Mesenchymal stem cell (in vitro differentiated cells and primary cell): ENCODE measurements around the gene CAPN11.
A peak's percentile ranks its signal among the peaks of the same experiment; 100 is the strongest.

Experiments
- DNase-seq: peaks from one replicate; pipeline ENCODE4 v3.0.0-alpha.2; 2013
- H2AFZ ChIP-seq: one replicate; pipeline ENCODE4 v1.6.1; 2013; ENCODE audit warnings: low read depth, mild to moderate bottlenecking, control low read depth, inconsistent platforms, low read length, moderate library complexity
- H2AK5ac ChIP-seq: 2 replicates; pipeline ENCODE4 v1.6.1; 2013; ENCODE audit warnings: low read length, moderate library complexity, mild to moderate bottlenecking, inconsistent platforms; ENCODE audit not compliant: severe bottlenecking
- H2BK120ac ChIP-seq: one replicate; pipeline ENCODE4 v1.6.1; 2013; ENCODE audit warnings: low read depth, mild to moderate bottlenecking, inconsistent platforms, low read length, moderate library complexity
- H2BK12ac ChIP-seq, 2 experiments: one replicate each; pipeline ENCODE4 v1.6.1; 2013; ENCODE audit warnings: inconsistent platforms in 2 of 2, low read length in 2 of 2, mild to moderate bottlenecking in 2 of 2, moderate library complexity in 2 of 2, control low read depth in 1 of 2
- H2BK15ac ChIP-seq: one replicate; pipeline ENCODE4 v1.6.1; 2013; ENCODE audit warnings: mild to moderate bottlenecking, low read depth, inconsistent platforms; ENCODE audit not compliant: poor library complexity, severe bottlenecking
- H2BK5ac ChIP-seq: 2 replicates; pipeline ENCODE4 v1.6.1; 2013; ENCODE audit warnings: low read depth, mild to moderate bottlenecking, low read length, control low read depth, inconsistent platforms; ENCODE audit not compliant: poor library complexity, severe bottlenecking
- H3K14ac ChIP-seq, 2 experiments: one replicate each; pipeline ENCODE4 v1.6.1; 2013; ENCODE audit warnings: inconsistent platforms in 2 of 2, low read length in 2 of 2, control low read depth in 1 of 2, mild to moderate bottlenecking in 1 of 2, moderate library complexity in 1 of 2
- H3K18ac ChIP-seq, 2 experiments: one replicate each; pipeline ENCODE4 v1.6.1; 2013; ENCODE audit warnings: inconsistent platforms in 2 of 2, low read length in 2 of 2, control low read depth in 1 of 2, low read depth in 1 of 2, mild to moderate bottlenecking in 1 of 2
- H3K23ac ChIP-seq, 2 experiments: one replicate each; pipeline ENCODE4 v1.6.1; 2013; ENCODE audit warnings: inconsistent platforms in 2 of 2, low read length in 2 of 2, mild to moderate bottlenecking in 2 of 2, moderate library complexity in 2 of 2, control low read depth in 1 of 2
- H3K27ac ChIP-seq: 2 replicates; pipeline ENCODE4 v1.5.1; 2013; ENCODE audit warnings: mild to moderate bottlenecking, moderate library complexity, low read length, control low read depth, inconsistent platforms; ENCODE audit not compliant: poor library complexity, severe bottlenecking
- H3K27me3 ChIP-seq, 2 experiments: 2 replicates each; pipeline versions ENCODE4 v1.6.1 to v1.7.0; 2013; ENCODE audit warnings: low read length in 2 of 2, mild to moderate bottlenecking in 2 of 2, moderate library complexity in 2 of 2, control low read depth in 1 of 2, inconsistent platforms in 1 of 2; ENCODE audit not compliant: control insufficient read depth in 1 of 2, insufficient read depth in 1 of 2
- H3K36me3 ChIP-seq, 2 experiments: 2 replicates each; pipeline versions ENCODE4 v1.6.1 to v1.7.0; 2013; ENCODE audit warnings: low read length in 2 of 2, control low read depth in 1 of 2, inconsistent platforms in 1 of 2, low read depth in 1 of 2, mild to moderate bottlenecking in 1 of 2; ENCODE audit not compliant: insufficient read depth in 2 of 2, control insufficient read depth in 1 of 2
- H3K4ac ChIP-seq, 2 experiments: one replicate each; pipeline ENCODE4 v1.6.1; 2013; ENCODE audit warnings: inconsistent platforms in 2 of 2, low read length in 2 of 2, mild to moderate bottlenecking in 2 of 2, moderate library complexity in 2 of 2, control low read depth in 1 of 2, low read depth in 1 of 2
- H3K4me1 ChIP-seq: 2 replicates; pipeline ENCODE4 v1.6.1; 2013; ENCODE audit warnings: low read depth, low read length, control low read depth; ENCODE audit not compliant: control insufficient read depth, insufficient read depth
- H3K4me2 ChIP-seq: 2 replicates; pipeline ENCODE4 v1.6.1; 2013; ENCODE audit warnings: low read length, mild to moderate bottlenecking, inconsistent platforms; ENCODE audit not compliant: poor library complexity, severe bottlenecking
- H3K4me3 ChIP-seq, 2 experiments: 2 replicates each; pipeline versions ENCODE4 v1.5.1 to v1.7.0; 2013; ENCODE audit warnings: low read length in 2 of 2, mild to moderate bottlenecking in 2 of 2, control low read depth in 1 of 2, low read depth in 1 of 2; ENCODE audit not compliant: insufficient read depth in 1 of 2
- H3K79me1 ChIP-seq: replicated peaks from 2 replicates; pipeline ENCODE4 v1.6.1; 2013; ENCODE audit warnings: mild to moderate bottlenecking, control low read depth, low read length, inconsistent platforms; ENCODE audit not compliant: poor library complexity, severe bottlenecking
- H3K9ac ChIP-seq: 2 replicates; pipeline ENCODE4 v1.7.0; 2013; ENCODE audit warnings: mild to moderate bottlenecking, low read length, moderate library complexity
- H3K9me3 ChIP-seq: 2 replicates; pipeline ENCODE4 v1.7.0; 2013; ENCODE audit warnings: mild to moderate bottlenecking, low read length; ENCODE audit not compliant: control insufficient read depth
- H4K8ac ChIP-seq: one replicate; pipeline ENCODE4 v1.6.1; 2013; ENCODE audit warnings: inconsistent platforms, mild to moderate bottlenecking, low read length, moderate library complexity
- H4K91ac ChIP-seq: one replicate; pipeline ENCODE4 v1.6.1; 2013; ENCODE audit warnings: mild to moderate bottlenecking, low read length, inconsistent platforms
- WGBS: methylation state at CpG from one replicate; pipeline ENCODE4 v1.1.7; 2013; ENCODE audit warnings: mixed read lengths; 5-methylcytosine and 5-hydroxymethylcytosine counted together

The CAPN11 gene

DNA sequence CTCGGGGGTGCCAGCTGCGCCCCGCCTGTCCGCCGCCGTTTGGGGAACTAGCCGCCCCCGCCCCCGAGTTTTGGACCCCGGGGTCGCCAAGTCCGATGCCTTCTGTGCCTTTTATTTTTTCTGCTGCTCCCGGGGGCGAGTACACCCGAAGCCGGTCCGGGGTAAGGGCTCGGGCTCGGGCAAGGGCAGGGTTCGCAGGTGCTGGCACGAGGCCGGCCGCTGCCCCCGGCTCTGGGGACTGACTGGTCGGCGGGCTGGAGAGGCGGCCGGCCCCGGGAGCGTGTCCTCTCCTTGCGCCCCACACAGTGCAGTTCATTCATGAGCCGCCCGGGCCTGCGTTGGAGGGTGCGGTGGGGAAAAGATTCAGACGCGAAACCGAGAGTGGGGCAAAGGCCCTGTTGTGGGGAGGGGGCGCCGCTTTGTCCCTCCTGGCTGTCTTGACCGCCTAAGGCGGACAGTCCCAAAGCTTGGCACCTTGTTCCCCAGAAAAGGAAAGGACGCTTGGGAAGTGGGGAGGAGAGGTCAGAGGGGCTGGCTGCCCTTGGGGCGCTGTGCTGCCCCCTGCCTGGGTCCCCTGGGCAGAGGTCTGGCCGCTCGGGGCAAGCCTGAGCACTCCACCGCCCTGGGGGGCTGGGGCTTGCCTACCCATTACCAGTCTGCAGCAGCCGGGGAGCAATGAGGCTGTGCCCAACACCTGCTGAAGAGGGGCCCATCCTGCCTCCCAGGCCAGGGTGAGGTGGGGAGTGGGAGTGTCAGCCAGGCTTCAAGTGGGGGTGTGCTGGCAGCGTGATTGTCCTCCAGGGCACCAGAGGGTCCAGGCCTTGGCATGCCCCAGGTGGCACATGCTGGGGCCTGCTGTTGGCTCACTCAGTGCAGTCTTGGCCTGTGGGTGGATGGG is 30.4 kb upstream of the CAPN11 start:
- peak overlapping the region; percentile 23 for H4K91ac ChIP-seq
- peak overlapping the region; percentile 86 to 90 for H3K18ac ChIP-seq
- H2BK5ac ChIP-seq: peak overlapping the region; percentile 90
- peak overlapping the region; percentile 95 for H3K4me2 ChIP-seq
- 9% methylated on average over 49 of the region's 49 CpGs for WGBS
- peak overlapping the region in 1 of 2 experiments; percentile 96 for H3K23ac ChIP-seq
- peaks cover 21% of the 10 kb centered on the region for H3K79me1 ChIP-seq
- H2BK15ac ChIP-seq: no peak overlapping the region
- peak overlapping the region; percentile 76 for H4K8ac ChIP-seq
- H3K4me3 ChIP-seq: peak overlapping the region; percentile 89 to 93
- peak overlapping the region; percentile 29 for H2AK5ac ChIP-seq
- no peaks in the 10 kb centered on the region for H3K9me3 ChIP-seq
- H2BK12ac ChIP-seq: peak overlapping the region in 1 of 2 experiments; percentile 47
- H3K36me3 ChIP-seq: peaks cover 6 to 11% of the 10 kb centered on the region in 2 experiments
- H3K4ac ChIP-seq: peak overlapping the region; percentile 35 to 89
- H3K27me3 ChIP-seq: no peaks in the 10 kb centered on the region
- H3K27ac ChIP-seq: no peak overlapping the region
- H3K14ac ChIP-seq: peak overlapping the region; percentile 41 to 88
- H2BK120ac ChIP-seq: peak overlapping the region; percentile 98
- peaks cover 19% of the 10 kb centered on the region for H3K4me1 ChIP-seq
- H2AFZ ChIP-seq: peak overlapping the region; percentile 87
- DNase-seq: peak; percentile 57
- peak overlapping the region; percentile 87 for H3K9ac ChIP-seq

GRCh38 chr6:44129841-44130322 is 28.7 kb upstream of the CAPN11 start:
- no peak overlapping the region for H3K4me3 ChIP-seq
- H3K36me3 ChIP-seq: peaks cover 6 to 19% of the 10 kb centered on the region in 2 experiments
- H4K8ac ChIP-seq: no peak overlapping the region
- no peak overlapping the region for H2BK120ac ChIP-seq
- H3K4me1 ChIP-seq: peaks cover 23% of the 10 kb centered on the region
- H3K27me3 ChIP-seq: no peaks in the 10 kb centered on the region
- no peak overlapping the region for H3K23ac ChIP-seq
- H3K9ac ChIP-seq: no peak overlapping the region
- H3K14ac ChIP-seq: no peak overlapping the region
- DNase-seq: no peak
- H3K9me3 ChIP-seq: no peaks in the 10 kb centered on the region
- H2BK5ac ChIP-seq: no peak overlapping the region
- no peak overlapping the region for H3K4me2 ChIP-seq
- H3K4ac ChIP-seq: no peak overlapping the region
- no peak overlapping the region for H2AK5ac ChIP-seq
- 92% methylated on average over 2 of the region's 2 CpGs for WGBS
- H3K18ac ChIP-seq: no peak overlapping the region
- H2BK15ac ChIP-seq: no peak overlapping the region
- H2BK12ac ChIP-seq: no peak overlapping the region
- H2AFZ ChIP-seq: no peak overlapping the region
- peaks cover 34% of the 10 kb centered on the region for H3K79me1 ChIP-seq
- H3K27ac ChIP-seq: no peak overlapping the region
- H4K91ac ChIP-seq: no peak overlapping the region

DNA sequence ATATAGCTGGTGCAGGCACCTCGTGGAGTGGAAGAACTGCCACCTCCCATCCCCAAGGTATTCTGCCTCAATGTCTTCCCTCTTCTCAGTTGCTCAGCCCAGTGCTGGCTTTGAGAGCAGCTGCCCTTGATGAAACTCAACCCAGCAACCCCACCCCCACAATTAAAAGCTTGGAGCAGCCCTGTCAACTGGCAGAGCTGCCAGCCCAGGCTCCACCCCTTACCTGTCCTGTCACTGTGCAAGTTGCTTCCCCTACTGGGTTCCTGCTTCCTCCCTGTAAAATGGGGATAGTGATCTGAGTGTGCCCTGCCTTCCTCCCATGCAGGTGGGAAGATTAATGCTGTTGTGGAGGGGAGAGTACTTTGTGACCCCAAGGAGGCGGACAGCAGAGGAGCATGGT is 26.7 kb upstream of the CAPN11 start:
- peak overlapping the region in 1 of 2 experiments; percentile 2 for H3K23ac ChIP-seq
- peak overlapping the region; percentile 55 for H2BK15ac ChIP-seq
- H3K18ac ChIP-seq: no peak overlapping the region
- H2AK5ac ChIP-seq: no peak overlapping the region
- no peak overlapping the region for H3K4me3 ChIP-seq
- H2BK12ac ChIP-seq: peak overlapping the region in 1 of 2 experiments; percentile 2
- no peak overlapping the region for H3K14ac ChIP-seq
- no peak overlapping the region for H3K4me2 ChIP-seq
- no peak overlapping the region for H3K27ac ChIP-seq
- no peak overlapping the region for H4K91ac ChIP-seq
- H3K9me3 ChIP-seq: no peaks in the 10 kb centered on the region
- H3K4ac ChIP-seq: no peak overlapping the region
- peaks cover 21 to 36% of the 10 kb centered on the region in 2 experiments for H3K36me3 ChIP-seq
- 72% methylated on average over 1 of the region's 2 CpGs for WGBS
- H3K9ac ChIP-seq: no peak overlapping the region
- H2AFZ ChIP-seq: no peak overlapping the region
- H3K79me1 ChIP-seq: peaks cover 50% of the 10 kb centered on the region
- peaks cover 20% of the 10 kb centered on the region for H3K4me1 ChIP-seq
- no peaks in the 10 kb centered on the region for H3K27me3 ChIP-seq
- no peak overlapping the region for H2BK5ac ChIP-seq
- H4K8ac ChIP-seq: no peak overlapping the region
- no peak for DNase-seq
- H2BK120ac ChIP-seq: no peak overlapping the region

GRCh38 chr6:44132476-44132875 is 26.1 kb upstream of the CAPN11 start:
- WGBS: 90% methylated on average over 4 of the region's 4 CpGs
- no peak overlapping the region for H2BK12ac ChIP-seq

More at GRCh38 chr6:44132476-44132875, 26.1 kb upstream of the CAPN11 start:
- Histone ChIP-seq H2AFZ (no peak overlapping the region), H3K14ac (no peak overlapping the region), H3K36me3 (peaks cover 27 to 42% of the 10 kb centered on the region in 2 experiments), H2BK120ac (no peak overlapping the region), H3K23ac (no peak overlapping the region), H2BK15ac (no peak overlapping the region), H3K18ac (peak overlapping the region in 1 of 2 experiments; percentile 21), H3K4me2 (no peak overlapping the region), H3K9me3 (no peaks in the 10 kb centered on the region), H4K91ac (no peak overlapping the region), H3K4ac (no peak overlapping the region), H3K9ac (peak overlapping the region; percentile 61), H2BK5ac (no peak overlapping the region), H3K27me3 (no peaks in the 10 kb centered on the region), H3K4me1 (peaks cover 20% of the 10 kb centered on the region), H3K27ac (no peak overlapping the region), H2AK5ac (peak overlapping the region; percentile 22), H4K8ac (no peak overlapping the region), H3K79me1 (peaks cover 55% of the 10 kb centered on the region), H3K4me3 (no peak overlapping the region)
- no peak for DNase-seq
